H1 (cell line): ENCODE results near the gene RBM38. TPM values are rescaled to one million over a fixed set of nuclear protein-coding genes. Genes with fewer than 3 reads are reported as not detected.

Experiments used
- E2F6 ChIP-seq: IDR thresholded peaks from 2 replicates; pipeline ENCODE4 v1.6.1; 2012; ENCODE audit warnings: inconsistent platforms
- KDM1A ChIP-seq: fragments of 200-600, 300-600 bp; sonication (generic); IDR thresholded peaks from 2 replicates; pipeline ENCODE4 v1.7.1; 2016; ENCODE audit warnings: mild to moderate bottlenecking, low read length, borderline replicate concordance
- PHF8 ChIP-seq: fragments of 200-600 bp; sonication (generic); conservative IDR thresholded peaks from 2 replicates; pipeline ENCODE4 v1.7.1; 2012; ENCODE audit warnings: low read depth, mild to moderate bottlenecking, inconsistent platforms, low read length, moderate library complexity
- POU5F1 ChIP-seq: IDR thresholded peaks from 2 replicates; pipeline ENCODE4 v1.6.1; 2011; ENCODE audit warnings: low read depth, mild to moderate bottlenecking, low read length, moderate library complexity
- SIRT6 ChIP-seq: IDR thresholded peaks from one replicate; pipeline ENCODE4 v1.7.1; 2012; ENCODE audit warnings: low read length, inconsistent platforms
- polyA plus RNA-seq, 7 experiments: library from polyadenylated mRNA; depleted of rRNA in 3 of 7; stranded (reverse) in 5 of 7; unstranded in 2 of 7; fragments of >200 nt in 5 of 7; fragments of 200-250 nt in 2 of 7; gene quantifications; 1 replicate in 5 of 7; 2 replicates in 1 of 7; 4 replicates in 1 of 7; pipeline versions ENCODE4 v1.2.1 to v1.2.3, GENCODE V29; 2011 to 2013; ENCODE audit warnings: missing spikeins in 2 of 7, mixed read lengths in 2 of 7
- total RNA-seq: library from RNA; stranded (reverse); fragmentation: NEBNext Ultra II Directional; extraction: Animal tissue kit (Norgen Biotek cat#: 25700); gene quantifications from 2 replicates; pipeline ENCODE4 v1.2.1, GENCODE V29; 2021

Gene RBM38
- total and polyA plus RNA-seq, 2 of the 8 experiments (the other 6 are each of a cell fraction or from before 2014, with no cell fraction given), result 57.7 to 109 TPM

- TF ChIP-seq PHF8, result no peak
- no peak for TF ChIP-seq KDM1A
- TF ChIP-seq SIRT6, result no peak
- no peak for TF ChIP-seq POU5F1
- TF ChIP-seq E2F6, result no peak
Observed at GRCh38 chr20:57458400-57459160, 67.4 kb downstream of the RBM38 start (continued).

Other genes starting within 250 kb of the RBM38 start
- 7.2 and 9.2 TPM in 2 replicates for gene BMP7, start 124.8 kb upstream of the RBM38 start, total RNA-seq
- 14.7 and 29.5 TPM in 2 replicates for gene BMP7, start 124.8 kb upstream of the RBM38 start, polyA plus RNA-seq (2011; rRNA removed)
- gene SPO11, start 61.6 kb upstream of the RBM38 start, total RNA-seq, result not detected in 2 replicates
- not detected in 2 replicates for gene SPO11, start 61.6 kb upstream of the RBM38 start, polyA plus RNA-seq (2011; rRNA removed)
- 33.0 and 35.9 TPM in 2 replicates for gene RAE1, start 40.1 kb upstream of the RBM38 start, total RNA-seq
- gene RAE1, start 40.1 kb upstream of the RBM38 start, polyA plus RNA-seq (2011; rRNA removed), result 44.9 and 58.8 TPM in 2 replicates
- 0.80 and 0.82 TPM in 2 replicates for gene CTCFL, start 133.7 kb downstream of the RBM38 start, total RNA-seq
- gene CTCFL, start 133.7 kb downstream of the RBM38 start, polyA plus RNA-seq (2011; rRNA removed), result 0.30 and 0.75 TPM in 2 replicates
- not detected in 2 replicates for gene PCK1, start 169.7 kb downstream of the RBM38 start, total RNA-seq
- gene PCK1, start 169.7 kb downstream of the RBM38 start, polyA plus RNA-seq (2011; rRNA removed), result not detected in 2 replicates
- not detected in 2 replicates for gene ZBP1, start 229.0 kb downstream of the RBM38 start, total RNA-seq
- not detected in 2 replicates for gene ZBP1, start 229.0 kb downstream of the RBM38 start, polyA plus RNA-seq (2011; rRNA removed)